Stimulated activated CD4-positive, alpha-beta T cell treated with anti-CD3 and anti-CD28 coated beads, Interleukin-15, amount 100 ng/mL, for 48 hours (primary cell): ENCODE data around the gene HIP1R.

ENCODE experiments used
- DNase-seq, 2 donors: peaks; one replicate each; pipeline ENCODE4 v3.0.0-alpha.2; 2020; ENCODE audit warnings: low read depth in 2 of 2

HIP1R gene

GRCh38 chr12:122860040-122860853 is 25.0 kb downstream of the HIP1R start:
- DNase-seq: peak; percentile 69 to 78

DNA sequence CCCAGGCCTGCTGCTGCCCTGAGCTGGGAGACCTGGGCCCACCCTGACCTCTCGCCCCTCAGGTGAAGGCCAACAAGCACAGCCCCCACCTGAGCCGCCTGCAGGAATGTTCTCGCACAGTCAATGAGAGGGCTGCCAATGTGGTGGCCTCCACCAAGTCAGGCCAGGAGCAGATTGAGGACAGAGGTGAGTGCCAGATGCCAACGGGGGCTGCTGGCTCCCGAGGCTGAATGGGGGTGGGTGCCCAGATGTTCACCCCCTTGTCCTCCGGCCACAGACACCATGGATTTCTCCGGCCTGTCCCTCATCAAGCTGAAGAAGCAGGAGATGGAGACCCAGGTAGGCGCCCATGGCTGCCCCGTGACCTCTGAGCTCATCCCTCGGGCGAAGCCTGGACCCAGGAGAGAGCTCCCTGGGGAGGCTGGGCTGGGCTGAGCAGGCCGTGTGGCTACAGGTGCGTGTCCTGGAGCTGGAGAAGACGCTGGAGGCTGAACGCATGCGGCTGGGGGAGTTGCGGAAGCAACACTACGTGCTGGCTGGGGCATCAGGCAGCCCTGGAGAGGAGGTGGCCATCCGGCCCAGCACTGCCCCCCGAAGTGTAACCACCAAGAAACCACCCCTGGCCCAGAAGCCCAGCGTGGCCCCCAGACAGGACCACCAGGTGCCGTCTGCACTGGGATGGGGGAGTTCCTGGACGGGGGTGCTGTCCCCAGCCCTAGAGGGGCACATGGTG is 25.8 kb downstream of the HIP1R start:
- no peak for DNase-seq

GRCh38 chr12:122861587-122861970 is 26.3 kb downstream of the HIP1R start:
- DNase-seq: no peak

GRCh38 chr12:122862110-122862634 is 26.9 kb downstream of the HIP1R start:
- no peak for DNase-seq

DNA sequence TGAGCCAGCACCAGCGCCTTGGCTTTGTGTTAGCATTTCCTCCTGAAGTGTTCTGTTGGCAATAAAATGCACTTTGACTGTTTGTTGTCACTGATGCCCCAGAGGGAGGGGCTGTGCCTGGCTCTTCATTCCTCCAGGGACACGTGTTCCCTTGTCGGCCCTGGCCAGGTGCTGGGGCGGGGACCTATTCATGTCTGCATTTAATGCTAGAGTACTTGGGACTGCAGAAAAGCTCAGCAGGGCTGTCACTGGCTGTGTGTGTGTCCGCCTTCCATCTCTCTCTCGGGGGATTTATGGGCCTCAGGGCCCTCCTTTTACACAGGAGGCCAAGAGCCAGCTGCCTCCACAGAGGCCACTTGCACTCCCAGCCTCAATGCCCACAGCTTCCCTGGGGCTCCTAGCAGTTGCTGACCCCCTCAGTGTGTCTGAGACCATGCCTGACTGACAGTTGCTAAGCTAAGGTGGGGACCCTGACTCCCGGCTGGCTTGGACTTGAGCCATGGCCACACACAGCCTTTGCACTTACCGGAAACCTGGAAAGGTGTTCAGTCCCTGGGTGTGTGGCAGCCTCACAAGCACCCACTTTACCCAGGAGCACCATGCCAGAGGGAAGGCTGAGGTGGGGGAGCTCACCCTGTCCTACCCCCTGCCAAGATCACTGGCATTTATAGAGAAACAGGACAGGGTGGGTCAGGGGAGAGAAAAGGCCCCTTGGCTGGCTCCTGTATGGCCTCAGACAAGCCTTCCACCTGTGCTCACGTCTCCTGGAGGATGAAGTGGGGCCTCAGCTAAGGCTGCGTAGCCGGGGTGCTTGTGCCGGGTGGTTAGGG is 27.8 kb downstream of the HIP1R start:
- DNase-seq: no peak

- no peak for DNase-seq
Observed at GRCh38 chr12:122864894-122865253, 29.6 kb downstream of the HIP1R start.

- DNase-seq: no peak
Observed at GRCh38 chr12:122865268-122866231, 30.3 kb downstream of the HIP1R start.

DNA sequence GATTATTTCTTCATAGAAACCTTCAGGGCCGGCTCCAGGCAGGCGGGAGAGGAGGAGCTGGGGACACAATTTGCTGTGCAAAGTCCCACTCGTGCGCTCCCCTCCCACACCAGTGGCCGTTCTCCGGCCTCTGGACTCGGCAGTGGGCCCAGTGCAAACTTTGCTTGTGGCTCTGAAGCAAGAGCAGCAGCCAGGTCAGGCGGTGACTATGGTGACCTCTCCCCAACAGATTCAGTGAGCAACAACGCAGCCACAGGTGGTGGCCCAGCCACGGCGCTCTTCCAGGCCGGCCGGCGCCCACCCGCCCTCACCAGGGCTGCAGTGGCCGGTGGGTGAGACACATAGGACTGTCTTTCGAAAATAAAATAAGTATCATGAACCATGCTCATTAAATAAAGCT is 31.1 kb downstream of the HIP1R start:
- no peak for DNase-seq

DNA sequence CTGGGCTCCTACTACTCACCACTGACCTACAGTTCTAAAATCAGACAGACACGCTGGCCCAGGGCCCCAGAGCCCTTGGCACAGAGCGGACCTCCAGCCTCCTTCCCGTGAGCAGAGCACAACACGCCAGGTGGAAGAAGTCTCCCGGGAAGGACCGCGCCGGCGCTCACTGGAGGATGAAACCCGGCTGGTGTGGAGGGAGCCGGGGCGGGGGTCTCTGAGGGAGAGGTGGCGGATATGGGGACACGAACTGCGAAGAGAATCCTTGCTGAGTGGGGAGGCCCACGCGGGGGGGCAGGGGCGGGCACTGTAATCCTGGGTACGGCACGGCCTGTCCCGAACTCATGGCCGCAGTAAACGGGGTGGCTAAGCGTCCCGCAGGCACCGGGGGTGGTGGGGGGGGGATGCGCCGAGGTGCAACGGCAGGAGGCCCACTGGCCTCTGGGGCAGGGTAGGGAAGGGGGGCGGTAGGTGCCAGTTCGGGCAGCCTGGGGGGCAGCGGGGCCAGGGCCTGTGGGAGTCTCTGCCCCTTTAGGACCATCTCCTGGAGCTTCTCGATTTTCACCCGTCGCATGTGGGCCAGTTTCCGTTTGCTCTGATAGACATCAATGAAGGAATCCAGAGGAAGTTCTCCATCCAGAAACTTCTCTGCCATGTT is 31.8 kb downstream of the HIP1R start:
- no peak for DNase-seq

GRCh38 chr12:122867691-122868461 is 32.6 kb downstream of the HIP1R start:
- DNase-seq: no peak

DNA sequence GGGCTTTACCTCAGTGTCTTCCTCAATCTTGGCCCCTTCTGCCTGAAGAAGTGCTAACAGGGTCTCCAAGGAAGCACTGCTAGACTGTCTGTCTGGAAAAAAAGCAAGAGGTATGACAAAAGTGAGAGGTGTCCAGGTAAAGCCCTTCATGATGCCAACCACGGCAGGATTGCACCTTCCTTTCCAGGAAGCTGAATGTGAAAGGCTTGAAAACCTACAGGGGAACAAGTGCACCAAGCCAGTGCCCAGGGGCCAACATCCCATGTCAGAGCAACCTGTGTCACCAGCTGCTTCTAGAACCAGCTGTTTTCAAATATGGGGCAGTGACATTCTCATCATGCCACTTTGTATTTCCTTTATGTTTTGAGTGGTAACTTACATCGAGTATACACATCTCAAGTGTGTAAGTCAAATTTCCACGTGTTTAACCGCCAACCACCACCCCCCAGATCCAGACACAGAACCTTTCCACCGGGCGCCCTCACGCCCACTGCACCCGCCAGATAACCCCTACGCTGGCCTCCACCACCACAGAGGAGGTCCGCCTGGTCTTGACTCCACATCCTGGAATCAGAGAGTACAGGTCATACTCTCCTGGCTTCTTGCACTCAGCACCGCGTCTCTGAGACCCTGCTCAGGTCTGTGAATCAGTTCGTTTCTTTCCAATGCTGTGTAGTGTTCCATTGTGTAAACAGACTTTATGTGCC is 33.4 kb downstream of the HIP1R start:
- no peak for DNase-seq

DNA sequence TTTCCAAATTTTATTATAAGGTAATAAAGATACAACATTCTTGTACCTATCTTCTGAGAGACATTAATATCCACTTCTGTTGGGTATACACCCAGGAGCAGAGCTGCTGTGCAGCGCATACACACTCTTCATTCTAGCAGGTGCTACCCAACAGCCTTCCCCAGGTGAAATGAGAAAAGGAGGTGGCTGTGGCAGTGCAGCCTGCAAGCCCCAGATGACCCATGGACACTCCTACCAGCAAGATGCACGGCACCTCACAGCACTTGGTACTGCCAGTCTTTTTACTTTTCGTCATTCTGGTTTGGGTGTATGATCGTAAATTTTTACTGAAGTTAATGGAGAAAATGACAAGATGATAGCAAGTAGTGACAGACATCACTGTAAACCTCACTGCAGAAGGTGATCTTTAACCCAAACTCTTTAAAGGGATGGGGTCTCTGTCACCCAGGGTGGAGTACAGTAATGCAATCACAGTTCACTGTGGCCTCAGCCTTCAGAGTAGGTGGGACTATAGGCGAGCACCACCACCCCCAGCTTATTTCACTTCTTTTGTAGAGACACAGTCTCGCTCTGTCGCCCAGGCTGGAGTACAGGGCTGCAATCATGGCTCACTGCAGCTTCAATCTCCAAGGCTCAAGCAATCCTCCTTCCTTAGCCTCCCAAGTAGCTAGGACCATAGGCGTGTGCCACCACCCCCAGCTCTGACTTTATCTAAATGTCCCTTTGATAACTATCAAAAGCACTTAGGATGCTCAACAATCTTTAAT is 34.1 kb downstream of the HIP1R start:
- no peak for DNase-seq

DNA sequence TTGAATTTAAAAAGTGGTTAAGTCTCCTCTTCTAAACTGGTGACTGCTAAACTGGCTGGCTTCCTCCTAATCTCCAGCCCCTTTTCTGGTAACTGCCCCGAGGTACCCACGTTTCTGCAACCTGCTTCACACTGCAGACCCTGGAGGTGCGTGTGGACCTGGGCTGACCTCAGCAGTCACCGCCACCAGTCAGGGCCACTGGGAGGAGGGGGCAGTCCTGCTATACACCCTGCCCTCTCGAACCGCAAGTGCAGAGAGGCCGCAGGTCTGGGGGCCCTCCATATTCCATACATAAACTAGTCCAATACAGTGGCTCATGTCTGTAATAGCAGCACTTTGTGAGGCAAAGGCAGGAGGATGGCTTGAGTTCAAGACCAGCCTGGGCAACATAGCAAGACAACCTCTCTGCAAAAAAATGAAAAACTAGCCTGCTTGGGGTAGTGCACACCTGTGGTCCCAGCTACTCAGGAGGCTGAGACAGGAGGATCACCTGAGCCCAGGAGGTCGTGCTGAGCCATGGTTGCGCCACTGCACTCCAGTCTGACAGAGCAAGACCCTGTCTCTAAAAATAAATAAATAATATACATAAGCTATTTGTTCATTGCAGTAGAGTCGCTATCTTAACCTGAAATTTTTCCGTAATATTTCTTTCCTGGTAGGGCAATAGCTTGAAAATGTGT is 35.0 kb downstream of the HIP1R start:
- no peak for DNase-seq

DNA sequence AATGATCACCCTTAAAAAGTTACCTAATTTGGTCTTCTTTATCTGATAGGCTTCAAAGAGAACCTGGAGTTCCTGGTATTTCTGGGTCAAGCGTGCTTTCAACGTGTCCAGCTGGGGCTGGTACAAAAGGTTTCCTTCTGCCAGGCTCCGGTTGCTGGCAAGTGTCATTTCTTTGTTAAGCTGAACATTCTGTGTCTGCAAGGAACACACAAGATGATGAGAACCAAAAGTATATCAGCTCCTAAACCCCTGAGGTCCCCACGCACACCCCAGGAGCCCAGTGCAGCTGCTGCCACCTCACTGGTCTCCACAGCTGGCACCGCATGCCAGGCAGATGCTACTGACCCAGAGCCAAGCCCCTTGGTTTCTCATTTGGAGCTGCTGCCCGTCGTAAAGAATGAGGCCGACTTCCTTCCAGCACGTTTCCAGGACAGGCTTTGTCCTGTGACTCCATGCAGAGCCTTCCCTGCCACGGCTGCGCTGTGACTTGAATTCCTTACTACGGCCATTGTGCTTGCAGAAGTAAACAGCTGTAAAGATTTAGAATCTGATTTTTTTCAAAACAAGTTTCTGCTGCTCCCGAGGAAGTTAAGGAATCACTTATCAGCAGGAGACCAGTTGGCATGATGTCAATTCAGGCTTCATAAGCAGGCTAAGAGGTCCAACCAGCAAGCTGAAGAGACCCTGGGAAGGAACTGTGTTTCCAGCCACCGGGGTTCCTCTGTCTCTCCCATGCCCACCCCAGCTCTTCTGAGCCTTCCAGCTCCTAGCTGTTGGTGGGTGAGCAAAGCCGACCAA is 35.8 kb downstream of the HIP1R start:
- DNase-seq: no peak

- DNase-seq: peak; percentile 40 to 59
Observed at GRCh38 chr12:122871851-122872780, 36.9 kb downstream of the HIP1R start.
